HG03175 (cell line): ENCODE results near the gene NISCH.

Source experiments
- ATAC-seq: cut with Tn5 transposase; IDR thresholded peaks from one replicate; pipeline ENCODE4 v1.9.1; 2021; ENCODE audit warnings: mild to moderate bottlenecking, moderate library complexity; ENCODE audit not compliant: unreplicated experiment

The NISCH gene

DNA sequence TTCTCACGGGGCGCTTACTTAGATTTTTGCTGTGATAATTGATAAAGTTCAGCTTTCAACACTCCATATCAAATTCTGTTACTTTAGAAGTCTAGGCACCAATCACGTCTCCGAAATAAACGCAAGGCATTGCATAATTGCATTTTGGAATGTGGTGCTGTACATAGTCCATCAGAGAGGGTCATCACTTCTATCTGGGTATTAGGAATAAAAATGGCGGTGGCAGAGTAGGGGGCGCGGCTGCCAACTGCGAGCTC is 80.6 kb downstream of the NISCH start:
- ATAC-seq = no peak

DNA sequence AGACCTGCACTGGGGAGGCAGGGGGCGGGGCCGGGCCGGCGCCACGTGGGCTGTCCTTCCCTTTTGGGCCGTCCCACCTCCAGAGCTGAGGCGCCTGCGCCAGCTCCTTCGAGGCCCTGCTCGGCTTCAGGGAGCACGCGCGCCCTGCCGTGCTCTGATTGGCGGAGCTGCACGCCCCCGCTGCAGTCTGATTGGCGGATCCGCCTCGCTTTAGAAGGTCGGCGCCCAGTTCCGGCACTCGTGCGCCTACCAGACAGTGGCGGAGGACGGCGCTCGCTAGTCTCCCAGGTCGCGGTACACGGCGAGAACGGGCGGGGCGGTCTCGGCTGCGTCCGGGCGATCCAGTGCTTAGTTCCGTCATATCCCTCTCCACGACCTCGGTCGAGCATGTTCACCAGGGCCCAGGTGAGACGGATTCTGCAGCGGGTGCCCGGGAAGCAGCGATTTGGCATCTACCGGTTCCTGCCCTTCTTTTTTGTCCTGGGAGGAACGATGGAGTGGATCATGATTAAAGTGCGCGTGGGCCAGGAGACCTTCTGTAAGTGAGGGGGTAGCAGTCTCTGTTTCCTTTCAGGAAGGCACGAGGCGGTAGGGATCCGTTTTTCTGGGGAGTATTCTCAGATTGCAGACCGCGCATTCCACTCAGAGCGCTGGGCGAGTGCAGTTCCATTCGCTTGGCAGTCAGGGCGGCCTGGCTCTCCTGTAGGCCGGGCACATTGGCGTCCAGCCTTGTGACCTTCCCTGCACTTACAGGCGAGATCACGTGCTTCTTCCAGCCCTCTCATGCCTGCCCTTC is 81.2 kb downstream of the NISCH start, which contains the start of gene UQCC5:
TSS of gene UQCC5 (plus strand) at position 237 of the 796 bp plus-strand sequence. CDS start at position 388, 151 bp downstream.
- ATAC-seq = peak; percentile 85

GRCh38 chr3:52537165-52537620 is 81.8 kb downstream of the NISCH start:
- ATAC-seq = no peak

- no peak for ATAC-seq
Observed at GRCh38 chr3:52537726-52538421, 82.5 kb downstream of the NISCH start.

- no peak for ATAC-seq
Observed at GRCh38 chr3:52539010-52539653, 83.7 kb downstream of the NISCH start.

DNA sequence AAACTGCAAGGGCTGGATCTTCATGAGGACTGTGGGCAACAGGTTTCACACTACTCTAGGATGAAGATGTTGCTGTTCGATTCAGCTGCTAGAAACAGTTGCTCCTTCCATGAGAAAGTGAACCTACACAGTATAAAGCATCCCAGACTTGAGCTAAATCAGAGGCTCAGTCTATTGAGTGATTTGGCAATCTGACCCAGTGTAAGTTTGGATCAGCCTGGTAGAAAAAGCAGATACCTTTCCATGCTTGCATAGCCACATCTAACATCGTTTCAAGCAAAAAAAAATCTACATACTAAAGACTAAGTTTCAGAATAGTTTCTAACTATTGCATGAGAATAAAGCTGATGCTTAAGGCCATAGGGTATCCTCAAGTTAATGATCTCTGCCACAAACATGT is 85.6 kb downstream of the NISCH start:
- ATAC-seq = no peak
